NT2/D1 (cell line): ENCODE results near the gene ARHGEF35.
"Not testable (repeated sequence)": the region's sequence is repeated elsewhere in the genome, so short reads cannot be mapped to it uniquely, and the experiment has no call there.

ENCODE experiments used
- DNase-seq: peaks from one replicate; pipeline ENCODE4 v3.0.0-alpha.2; 2011; ENCODE audit warnings: low read depth, low spot score
- H3K27me3 ChIP-seq: 2 replicates; pipeline ENCODE4 v1.6.0; 2011; ENCODE audit warnings: mild to moderate bottlenecking; ENCODE audit not compliant: insufficient read length, insufficient read depth
- H3K36me3 ChIP-seq: 2 replicates; pipeline ENCODE4 v1.6.1; 2011; ENCODE audit warnings: mild to moderate bottlenecking, low read length, mixed read lengths; ENCODE audit not compliant: insufficient read depth, insufficient read length
- H3K4me1 ChIP-seq: 2 replicates; pipeline ENCODE4 v1.5.1; 2011; ENCODE audit not compliant: insufficient read depth, insufficient read length
- H3K4me3 ChIP-seq: 2 replicates; pipeline ENCODE4 v1.5.1; 2011; ENCODE audit warnings: low read depth; ENCODE audit not compliant: insufficient read length
- H3K9ac ChIP-seq: 2 replicates; pipeline ENCODE4 v1.6.0; 2011; ENCODE audit warnings: low read depth; ENCODE audit not compliant: insufficient read length
- H3K9me3 ChIP-seq: 2 replicates; pipeline ENCODE4 v1.5.1; 2011; ENCODE audit warnings: mild to moderate bottlenecking, low read length; ENCODE audit not compliant: insufficient read depth
- SUZ12 ChIP-seq: IDR thresholded peaks from 2 replicates; pipeline ENCODE4 v1.6.1; 2011; ENCODE audit not compliant: insufficient read length, insufficient read depth; ENCODE audit errors: extremely low read depth
- YY1 ChIP-seq: IDR thresholded peaks from 2 replicates; pipeline ENCODE4 v1.6.1; 2011; ENCODE audit not compliant: insufficient read length, insufficient read depth
- ZNF274 ChIP-seq: IDR thresholded peaks from 2 replicates; pipeline ENCODE4 v1.6.1; 2011; ENCODE audit warnings: mild to moderate bottlenecking, low read depth, low read length

ARHGEF35 gene

DNA sequence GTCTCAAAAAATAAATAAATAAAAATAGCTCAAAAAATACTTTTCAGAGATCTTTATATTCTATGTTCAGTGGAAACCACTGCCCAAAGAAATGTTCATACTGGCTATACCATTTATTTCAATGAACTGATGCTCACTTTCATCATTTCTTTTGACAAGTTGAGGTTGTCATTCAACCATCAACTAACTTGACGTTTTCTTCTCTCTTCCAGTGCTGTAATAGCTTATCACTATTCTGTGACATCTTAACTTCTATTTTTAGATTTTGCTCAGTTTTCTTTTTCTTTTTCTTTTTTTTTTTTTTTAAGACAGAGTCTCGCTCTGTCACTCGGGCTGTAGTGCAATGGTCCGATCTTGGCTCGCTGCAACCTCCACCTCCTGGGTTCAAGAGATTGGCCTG lies 21.0 kb downstream of the ARHGEF35 start:
- no peak overlapping the region for H3K4me3 ChIP-seq
- no peak for DNase-seq
- H3K27me3 ChIP-seq = no peaks in the 10 kb centered on the region
- TF ChIP-seq SUZ12 = no peak
- no peak for TF ChIP-seq ZNF274
- TF ChIP-seq YY1 = no peak
- no peaks in the 10 kb centered on the region for H3K4me1 ChIP-seq
- no peak overlapping the region for H3K9ac ChIP-seq
- H3K9me3 ChIP-seq = no peaks in the 10 kb centered on the region
- no peaks in the 10 kb centered on the region for H3K36me3 ChIP-seq

DNA sequence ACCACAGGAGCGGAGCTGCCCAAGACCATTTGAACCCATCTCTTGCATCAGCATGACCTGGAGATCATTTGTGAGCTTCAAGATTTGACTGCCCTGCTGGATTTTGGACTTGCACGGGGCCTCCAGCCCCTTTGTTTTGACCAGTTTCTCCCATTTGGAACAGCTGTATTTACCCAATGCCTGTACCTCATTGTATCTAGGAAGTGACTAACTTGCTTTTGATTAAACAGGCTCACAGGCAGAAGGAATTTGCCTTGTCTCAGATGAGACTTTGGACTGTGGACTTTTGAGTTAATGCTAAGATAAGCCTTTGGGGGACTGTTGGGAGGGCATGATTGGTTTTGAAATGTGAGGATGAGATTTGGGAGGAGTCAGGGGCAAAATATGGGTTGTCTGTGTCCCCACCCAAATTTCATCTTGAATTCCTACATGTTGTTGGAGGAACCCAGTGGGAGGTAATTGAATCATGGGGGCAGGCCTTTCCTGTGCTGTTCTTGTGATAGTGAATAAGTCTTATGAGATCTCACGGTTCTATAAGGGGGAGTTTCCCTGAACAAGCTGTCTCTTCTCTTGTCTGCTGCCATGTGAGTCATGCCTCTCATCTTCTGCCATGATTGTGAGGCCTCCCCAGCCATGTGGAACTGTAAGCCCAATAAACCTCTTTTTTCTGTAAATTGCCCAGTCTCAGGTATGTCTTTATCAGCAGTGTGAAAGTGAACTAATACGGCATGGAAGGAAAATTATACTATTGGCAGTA lies 23.9 kb downstream of the ARHGEF35 start:
- H3K9ac ChIP-seq, H3K36me3 ChIP-seq, DNase-seq, H3K4me3 ChIP-seq, H3K27me3 ChIP-seq, H3K9me3 ChIP-seq, H3K4me1 ChIP-seq: not testable (repeated sequence)

DNA sequence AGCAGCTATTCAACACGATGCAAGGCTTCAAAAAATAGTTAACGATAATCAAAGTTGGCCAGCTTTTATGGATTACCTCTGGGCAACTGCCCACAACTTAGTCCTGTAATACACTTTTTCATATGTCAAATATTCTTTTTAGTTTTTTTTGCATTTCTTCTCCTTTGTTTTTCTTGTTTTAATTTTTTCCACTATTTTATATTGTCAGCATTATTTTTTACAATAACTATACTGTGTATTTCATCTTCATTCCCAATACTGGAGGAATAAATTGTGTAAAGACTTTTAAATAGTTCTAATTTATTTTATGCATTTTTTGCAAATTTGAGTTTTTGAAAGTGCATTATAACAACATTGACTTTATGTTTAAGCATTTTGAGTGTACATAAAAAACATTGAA lies 30.8 kb downstream of the ARHGEF35 start:
- H3K4me3 ChIP-seq = no peak overlapping the region
- no peak for TF ChIP-seq ZNF274
- TF ChIP-seq SUZ12 = no peak
- TF ChIP-seq YY1 = no peak
- H3K27me3 ChIP-seq = no peaks in the 10 kb centered on the region
- H3K4me1 ChIP-seq = no peaks in the 10 kb centered on the region
- no peaks in the 10 kb centered on the region for H3K36me3 ChIP-seq
- H3K9ac ChIP-seq = no peak overlapping the region
- no peaks in the 10 kb centered on the region; the same call in 1 of the 2 replicates for H3K9me3 ChIP-seq
- DNase-seq = no peak

DNA sequence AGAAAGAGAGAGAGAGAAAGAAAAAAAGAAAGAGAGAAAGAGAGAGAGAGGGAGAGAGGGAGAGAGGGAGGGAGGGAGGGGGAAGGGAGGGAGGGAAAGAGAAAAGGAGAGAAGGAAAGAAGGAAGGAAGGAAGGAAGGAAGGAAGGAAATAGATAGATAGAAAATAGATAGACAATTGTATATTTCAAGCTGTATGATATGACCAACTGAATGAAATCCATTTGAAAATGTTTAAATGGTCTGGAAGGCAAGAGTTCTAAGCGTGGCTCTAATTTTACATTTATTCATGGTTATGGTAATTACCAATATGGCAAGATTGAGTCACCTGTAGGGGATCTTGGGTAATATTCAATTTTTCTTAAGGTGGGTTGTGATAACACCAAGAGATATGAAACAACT lies 36.8 kb downstream of the ARHGEF35 start:
- TF ChIP-seq ZNF274 = no peak
- no peak for TF ChIP-seq SUZ12
- no peak for TF ChIP-seq YY1
- Histone ChIP-seq H3K4me1 (no peaks in the 10 kb centered on the region), H3K9me3 (no peaks in the 10 kb centered on the region; the same call in 1 of the 2 replicates), H3K27me3 (no peaks in the 10 kb centered on the region), H3K9ac (no peak overlapping the region), H3K4me3 (no peak overlapping the region), H3K36me3 (no peaks in the 10 kb centered on the region)
- no peak for DNase-seq

DNA sequence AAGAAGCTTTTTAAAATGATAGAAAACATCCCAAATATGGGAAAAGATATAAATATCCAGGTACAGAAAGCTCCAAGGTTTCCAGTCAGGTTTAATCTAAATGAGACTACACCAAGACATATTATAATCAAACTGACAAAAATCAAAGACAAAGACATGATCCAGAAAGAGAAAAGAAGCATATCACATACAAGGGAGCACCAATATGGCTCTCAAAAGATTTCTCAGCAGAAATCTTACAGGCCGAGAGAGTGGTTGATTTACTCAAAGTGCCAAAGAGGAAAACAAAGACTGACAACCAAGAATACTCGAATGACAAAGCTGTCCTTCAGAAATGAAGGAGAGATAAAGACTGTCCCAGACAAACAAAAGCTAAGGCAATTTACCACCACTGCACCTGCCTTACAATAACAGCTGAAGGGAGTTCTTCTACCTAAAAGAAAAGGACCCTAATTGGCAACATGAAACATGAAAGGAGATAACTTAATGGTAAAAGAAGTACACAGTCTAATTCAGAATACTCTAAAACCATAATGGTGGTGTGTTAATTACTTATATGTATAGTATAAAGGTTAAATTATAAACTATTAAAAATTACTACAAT lies 47.3 kb downstream of the ARHGEF35 start:
- TF ChIP-seq YY1 (no peak), SUZ12 (no peak), ZNF274 (no peak)
- DNase-seq = no peak
- Histone ChIP-seq H3K4me1 (no peaks in the 10 kb centered on the region), H3K27me3 (no peaks in the 10 kb centered on the region), H3K36me3 (no peaks in the 10 kb centered on the region), H3K4me3 (no peak overlapping the region), H3K9me3 (peaks cover 27% of the 10 kb centered on the region), H3K9ac (no peak overlapping the region)

DNA sequence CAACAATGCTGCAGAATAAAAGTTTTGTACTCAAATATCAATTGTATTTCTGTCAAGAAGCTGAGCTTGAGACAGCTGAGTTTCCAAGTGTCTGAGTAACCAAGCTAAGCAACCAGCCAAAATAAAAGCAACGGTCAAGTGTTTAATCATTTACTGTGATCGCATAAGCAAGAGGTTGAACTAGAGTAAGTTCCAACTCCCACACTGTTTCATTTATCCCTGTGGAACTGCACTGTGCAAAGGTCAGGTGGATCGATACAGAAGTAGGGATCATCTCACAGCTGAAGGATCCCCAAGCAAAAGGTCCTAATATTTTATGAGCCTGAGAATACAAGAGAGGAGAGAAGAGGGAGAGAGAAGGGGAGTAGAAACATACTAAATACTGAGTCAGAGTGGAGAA lies 51.2 kb downstream of the ARHGEF35 start:
- DNase-seq = no peak
- TF ChIP-seq ZNF274 (no peak), SUZ12 (no peak), YY1 (no peak)
- Histone ChIP-seq H3K27me3 (no peaks in the 10 kb centered on the region), H3K36me3 (no peaks in the 10 kb centered on the region), H3K4me1 (no peaks in the 10 kb centered on the region), H3K9ac (no peak overlapping the region), H3K4me3 (no peak overlapping the region), H3K9me3 (peaks cover 18% of the 10 kb centered on the region)

DNA sequence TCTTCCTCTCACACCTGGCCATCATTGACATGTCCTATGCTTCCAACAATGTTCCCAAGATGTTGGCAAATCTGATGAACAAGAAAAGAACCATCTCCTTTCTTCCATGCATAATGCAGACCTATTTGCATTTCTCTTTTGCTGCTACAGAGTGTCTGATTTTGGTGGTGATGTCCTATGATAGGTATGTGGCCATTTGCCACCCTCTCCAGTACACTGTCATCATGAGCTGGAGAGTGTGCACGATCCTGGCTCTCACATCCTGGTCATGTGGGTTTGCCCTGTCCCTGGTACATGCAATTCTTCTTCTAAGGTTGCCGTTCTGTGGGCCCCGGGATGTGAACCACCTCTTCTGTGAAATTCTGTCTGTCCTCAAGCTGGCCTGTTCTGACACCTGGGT lies 53.4 kb downstream of the ARHGEF35 start:
- Histone ChIP-seq H3K27me3 (no peaks in the 10 kb centered on the region), H3K4me3 (no peak overlapping the region), H3K36me3 (no peaks in the 10 kb centered on the region), H3K4me1 (no peaks in the 10 kb centered on the region), H3K9me3 (peaks cover 5% of the 10 kb centered on the region; the same call in 1 of the 2 replicates), H3K9ac (no peak overlapping the region)
- no peak for DNase-seq
- TF ChIP-seq SUZ12 (no peak), ZNF274 (no peak), YY1 (no peak)

DNA sequence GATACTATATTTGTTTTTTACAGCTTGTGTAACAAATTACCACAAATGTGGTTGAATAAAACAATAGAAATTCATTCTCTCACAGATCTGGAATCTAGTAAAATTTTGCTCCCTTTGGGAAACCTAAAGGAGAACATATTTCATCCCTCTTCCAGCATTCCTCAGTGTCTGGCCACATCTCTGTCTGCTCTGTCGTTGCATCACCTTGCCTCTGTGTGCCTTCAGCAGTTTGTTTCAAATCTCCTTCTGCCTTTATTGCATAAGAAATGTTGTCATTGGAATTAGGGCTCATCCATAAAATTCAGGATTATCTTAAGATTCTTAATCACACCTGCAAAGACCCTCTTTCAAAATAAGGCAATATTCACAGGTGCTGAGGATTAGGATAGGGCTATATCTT lies 58.1 kb downstream of the ARHGEF35 start:
- TF ChIP-seq ZNF274 (no peak), YY1 (no peak), SUZ12 (no peak)
- no peak overlapping the region for H3K9ac ChIP-seq
- no peak overlapping the region for H3K4me3 ChIP-seq
- DNase-seq = no peak
- no peaks in the 10 kb centered on the region for H3K9me3 ChIP-seq
- no peaks in the 10 kb centered on the region for H3K36me3 ChIP-seq
- H3K4me1 ChIP-seq = no peaks in the 10 kb centered on the region
- no peaks in the 10 kb centered on the region for H3K27me3 ChIP-seq
